GM12891 (cell line): Measurements from ENCODE around the gene UBA5.

ENCODE experiments used
- DNase-seq: peaks from one replicate; pipeline ENCODE4 v3.0.0; 2011; ENCODE audit warnings: low spot score; ENCODE audit not compliant: insufficient read length
- FAIRE-seq: peaks from 2 replicates; lab custom pipeline; 2011; peaks lifted over from hg19 to GRCh38; lab: Jason Lieb, UNC
- PAX5 ChIP-seq: IDR thresholded peaks from 2 replicates; pipeline ENCODE4 v1.6.1; 2011; ENCODE audit warnings: low read length, moderate library complexity, mild to moderate bottlenecking; ENCODE audit not compliant: insufficient read depth, severe bottlenecking
- POLR2A ChIP-seq: IDR thresholded peaks from 2 replicates; pipeline ENCODE4 v1.6.1; 2011; ENCODE audit warnings: low read depth, low read length, control low read depth
- POLR2AphosphoS5 ChIP-seq: IDR thresholded peaks from 2 replicates; pipeline ENCODE4 v1.6.1; 2011; ENCODE audit warnings: low read depth, low read length, control low read depth
- POU2F2 ChIP-seq: IDR thresholded peaks from 2 replicates; pipeline ENCODE4 v1.6.1; 2011; ENCODE audit warnings: low read depth, mild to moderate bottlenecking, control low read depth, low read length, moderate library complexity
- SPI1 ChIP-seq: IDR thresholded peaks from 2 replicates; pipeline ENCODE4 v1.6.1; 2011; ENCODE audit warnings: low read depth, low read length, control low read depth
- TAF1 ChIP-seq: IDR thresholded peaks from 2 replicates; pipeline ENCODE4 v1.6.1; 2011; ENCODE audit warnings: low read depth, low read length, control low read depth

Gene UBA5

DNA sequence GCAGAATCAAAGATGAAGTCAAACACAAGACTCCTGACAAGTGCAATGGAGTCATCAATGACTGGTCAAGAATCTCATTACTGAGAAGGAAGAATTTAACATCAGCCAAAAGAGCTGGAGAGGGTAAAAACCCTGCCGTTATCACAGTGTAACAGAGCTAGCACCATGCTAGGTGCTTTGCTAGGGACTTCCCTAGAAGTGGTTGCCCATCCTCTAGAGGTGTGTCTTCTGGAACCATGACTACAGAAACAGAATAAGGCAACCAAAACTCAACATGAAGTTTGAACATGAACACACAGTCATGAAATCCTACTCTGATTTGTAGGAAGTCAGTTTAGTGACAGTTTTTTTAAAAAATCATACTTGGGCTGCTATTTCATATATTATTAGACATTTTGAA is 10.0 kb upstream of the UBA5 start:
- DNase-seq: no peak
- FAIRE-seq: no peak
- TF ChIP-seq SPI1 (no peak), POLR2AphosphoS5 (no peak), POU2F2 (no peak), PAX5 (no peak), TAF1 (no peak), POLR2A (no peak)

DNA sequence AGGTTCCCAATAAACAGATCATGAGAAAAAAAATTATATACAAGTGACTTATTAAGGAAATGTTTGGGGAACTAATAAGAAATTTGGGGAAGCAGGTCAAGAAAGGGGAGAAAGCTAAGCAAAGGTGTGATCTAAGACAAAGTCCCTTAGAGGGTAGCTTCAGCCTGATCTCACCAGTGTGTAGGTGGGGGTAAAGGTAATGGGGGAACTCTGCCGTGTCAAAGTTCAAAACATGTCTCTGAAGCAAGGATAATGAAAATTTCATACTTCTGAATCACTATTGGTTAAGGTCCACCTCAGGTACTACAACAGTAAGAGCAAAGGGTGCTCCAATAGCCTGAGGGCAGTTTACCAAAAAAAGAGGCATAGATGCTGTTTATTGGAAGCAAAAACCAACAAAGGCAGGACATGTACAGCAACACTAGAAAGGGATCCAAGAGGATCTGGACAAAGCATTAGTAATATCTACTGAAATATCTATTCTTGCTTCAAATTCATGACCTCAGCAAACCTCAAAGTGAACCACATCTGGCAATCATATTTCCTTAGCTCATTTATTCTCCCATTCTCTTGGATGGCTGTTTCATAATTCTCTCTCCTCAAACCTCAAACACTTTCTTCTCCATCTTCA is 7.4 kb upstream of the UBA5 start:
- no peak for FAIRE-seq
- DNase-seq: no peak
- TF ChIP-seq POLR2A (no peak), POU2F2 (no peak), PAX5 (no peak), POLR2AphosphoS5 (no peak), TAF1 (no peak), SPI1 (no peak)

DNA sequence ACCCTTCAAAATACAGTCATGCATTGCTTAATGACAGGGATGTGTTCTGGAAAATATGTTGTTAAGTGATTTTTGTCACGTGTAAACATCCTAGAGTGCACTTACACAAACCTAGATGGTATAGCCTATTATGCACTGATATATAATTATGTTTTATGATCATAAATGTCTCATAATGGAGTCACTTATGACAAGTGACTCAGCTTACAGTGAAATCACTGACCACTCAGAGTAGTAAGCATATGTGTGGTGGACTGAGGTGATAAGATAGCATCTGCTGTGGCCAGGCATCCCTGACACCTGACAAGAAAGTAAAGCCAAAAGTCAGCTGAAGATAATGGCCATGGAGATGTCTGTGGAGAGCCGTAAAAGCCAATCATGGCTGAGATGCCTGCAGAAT is 5.9 kb upstream of the UBA5 start:
- no peak for DNase-seq
- no peak for FAIRE-seq
- TF ChIP-seq POU2F2: no peak
- TF ChIP-seq POLR2AphosphoS5: no peak
- TF ChIP-seq POLR2A: no peak
- TF ChIP-seq PAX5: no peak
- TF ChIP-seq TAF1: no peak
- TF ChIP-seq SPI1: no peak

DNA sequence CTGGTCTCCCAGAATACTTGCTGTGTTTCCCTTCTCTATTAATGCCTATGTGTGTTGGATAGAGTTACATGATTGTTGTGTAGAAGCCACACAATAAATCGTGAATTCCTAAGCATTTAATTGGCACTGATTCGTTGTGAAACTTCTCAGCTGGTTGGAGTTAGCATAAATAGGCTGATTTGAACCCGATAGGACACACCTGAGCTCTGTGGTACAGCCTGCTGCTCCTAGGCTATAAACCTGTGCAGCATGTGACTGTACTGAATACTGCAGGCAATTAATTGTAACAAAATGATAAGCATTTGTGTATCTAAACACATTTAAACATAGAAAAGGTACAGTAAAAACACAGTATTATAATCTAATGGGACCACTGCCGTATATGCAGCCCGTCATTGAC is 5.4 kb upstream of the UBA5 start:
- DNase-seq (no peak), FAIRE-seq (no peak)
- TF ChIP-seq PAX5: no peak
- TF ChIP-seq POLR2AphosphoS5: no peak
- no peak for TF ChIP-seq POU2F2
- no peak for TF ChIP-seq TAF1
- TF ChIP-seq POLR2A: no peak
- no peak for TF ChIP-seq SPI1

DNA sequence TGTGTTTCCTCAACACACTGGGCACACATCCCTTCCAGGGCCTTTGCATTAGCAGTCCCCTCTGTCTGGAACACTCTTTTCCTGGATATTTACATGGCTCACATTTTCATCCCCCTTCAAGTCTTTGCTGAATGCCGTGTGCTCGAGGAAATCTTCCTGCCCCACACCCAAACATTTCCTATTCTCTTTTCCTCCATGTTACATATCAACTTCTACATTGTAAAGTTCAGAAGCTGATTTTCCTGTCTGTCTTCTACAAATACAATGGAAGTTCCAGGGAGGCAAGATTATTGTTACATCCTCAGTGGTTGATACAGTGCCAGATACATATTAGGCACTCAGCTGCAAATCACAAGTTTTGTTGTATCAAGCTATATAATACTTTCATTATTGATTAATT is 4.7 kb upstream of the UBA5 start:
- no peak for FAIRE-seq

DNA sequence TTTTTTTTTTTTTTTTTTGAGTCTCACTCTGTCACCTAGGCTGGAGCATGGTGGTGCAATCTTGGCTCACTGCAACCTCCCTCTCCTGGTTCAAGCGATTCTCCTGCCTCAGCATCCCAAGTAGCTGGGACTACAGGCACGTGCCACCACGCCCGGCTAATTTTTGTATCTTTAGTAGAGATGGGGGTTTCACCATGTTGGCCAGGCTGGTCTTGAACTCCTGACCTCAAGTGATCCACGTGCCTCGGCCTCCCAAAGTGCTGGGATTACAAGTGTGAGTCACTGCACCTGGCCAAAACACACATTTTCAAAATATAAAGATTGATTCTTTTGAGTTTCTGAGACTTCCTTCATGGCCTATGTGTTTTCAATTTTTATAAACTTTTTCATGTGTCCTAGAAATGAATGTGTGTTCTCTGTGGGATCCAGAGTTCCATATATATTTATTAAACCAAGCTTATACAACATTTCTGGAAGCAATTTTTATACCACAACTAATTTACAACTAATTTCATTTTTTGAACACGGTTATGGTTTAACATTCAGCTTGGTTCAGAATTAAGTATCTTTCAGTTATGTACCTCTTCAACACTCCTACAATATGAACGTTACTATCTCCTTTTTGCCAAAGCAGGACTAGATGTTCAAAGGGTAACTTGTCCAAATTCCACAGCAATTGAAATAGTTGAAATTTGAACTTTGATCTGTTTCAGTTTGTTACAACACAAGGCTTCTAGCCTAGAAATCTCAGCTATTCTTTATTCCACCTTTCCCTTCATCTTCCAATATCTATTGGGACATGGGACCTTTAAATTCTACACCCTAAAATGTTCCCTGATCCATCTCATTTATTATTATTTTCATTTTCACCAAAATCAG is 2.0 kb upstream of the UBA5 start:
- FAIRE-seq (no peak), DNase-seq (no peak)
- no peak for TF ChIP-seq PAX5
- no peak for TF ChIP-seq SPI1
- no peak for TF ChIP-seq POU2F2
- TF ChIP-seq POLR2AphosphoS5: no peak
- no peak for TF ChIP-seq TAF1
- no peak for TF ChIP-seq POLR2A

More for the DNA sequence above, 4.7 kb upstream of the UBA5 start:
- TF ChIP-seq PAX5 (no peak), POLR2A (no peak), POLR2AphosphoS5 (no peak), TAF1 (no peak), POU2F2 (no peak), SPI1 (no peak)
- no peak for DNase-seq

DNA sequence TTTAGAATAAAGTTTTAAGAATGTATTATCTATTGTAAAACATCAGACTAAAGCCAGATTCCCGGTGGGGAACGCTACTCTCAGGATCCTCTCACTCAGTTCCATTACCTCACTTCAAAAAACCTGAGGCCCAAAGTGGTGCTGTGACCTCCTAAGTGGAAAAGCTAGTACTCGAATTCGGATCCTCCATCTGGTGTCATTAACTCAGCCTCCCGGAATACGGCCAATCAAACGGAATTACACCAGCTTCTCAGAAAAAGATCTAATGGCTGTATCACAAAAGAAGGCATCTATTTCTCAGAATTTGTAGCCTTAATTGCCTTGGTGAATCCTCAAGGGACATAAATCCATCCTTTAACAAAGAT is 1.1 kb upstream of the UBA5 start:
- DNase-seq (no peak), FAIRE-seq (no peak)
- TF ChIP-seq POLR2A (no peak), POU2F2 (no peak), SPI1 (no peak), TAF1 (no peak), PAX5 (no peak), POLR2AphosphoS5 (no peak)

DNA sequence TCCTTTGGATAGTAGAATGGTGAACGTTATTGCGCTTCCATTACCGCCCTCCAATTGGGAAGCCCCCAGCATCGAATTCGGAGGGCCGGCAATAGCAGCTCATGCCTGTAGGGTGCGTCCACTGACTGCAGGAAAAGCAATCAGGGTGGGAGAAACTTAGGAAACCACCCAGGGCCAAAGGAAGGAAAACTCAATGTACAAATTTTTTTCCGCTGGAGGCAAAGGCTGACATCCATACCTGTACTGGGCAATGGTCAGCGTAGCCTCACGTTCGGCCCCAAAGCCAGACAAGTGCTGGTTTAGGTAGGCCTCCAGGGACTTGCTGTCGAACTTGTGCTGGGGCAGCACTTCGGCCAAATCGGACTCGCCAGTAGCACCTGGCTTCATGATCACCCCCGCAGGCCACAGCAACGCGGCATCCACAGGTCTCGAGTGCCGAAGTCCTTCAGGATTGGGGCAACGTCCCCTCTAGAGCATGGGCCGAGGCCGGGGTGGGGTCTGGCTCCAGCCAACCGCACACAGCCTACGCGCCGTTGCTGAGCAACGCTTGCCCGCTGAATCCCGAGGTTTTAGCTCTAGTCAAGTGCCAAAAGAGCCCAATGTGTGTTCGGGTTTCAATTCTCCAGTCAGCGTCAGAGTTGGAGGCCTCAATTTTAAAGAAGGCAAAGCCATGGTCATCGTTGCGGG is 621 bp upstream of the UBA5 start, which contains the start of gene ACAD11:
Gene ACAD11 (minus strand): TSS at position 445 of the 687 bp plus-strand sequence. CDS start 58 bp downstream, at position 387.
- FAIRE-seq (peak; percentile 84), DNase-seq (peak; percentile 30)
- TF ChIP-seq TAF1 (peak; percentile 59; the same call in 1 of the 2 replicates), POU2F2 (no peak), PAX5 (no peak), POLR2AphosphoS5 (peak; percentile 51; the same call in 1 of the 2 replicates), SPI1 (no peak), POLR2A (peak; percentile 7; the same call in 1 of the 2 replicates)
